ENCODE measurements around the gene DSP.

DNA sequence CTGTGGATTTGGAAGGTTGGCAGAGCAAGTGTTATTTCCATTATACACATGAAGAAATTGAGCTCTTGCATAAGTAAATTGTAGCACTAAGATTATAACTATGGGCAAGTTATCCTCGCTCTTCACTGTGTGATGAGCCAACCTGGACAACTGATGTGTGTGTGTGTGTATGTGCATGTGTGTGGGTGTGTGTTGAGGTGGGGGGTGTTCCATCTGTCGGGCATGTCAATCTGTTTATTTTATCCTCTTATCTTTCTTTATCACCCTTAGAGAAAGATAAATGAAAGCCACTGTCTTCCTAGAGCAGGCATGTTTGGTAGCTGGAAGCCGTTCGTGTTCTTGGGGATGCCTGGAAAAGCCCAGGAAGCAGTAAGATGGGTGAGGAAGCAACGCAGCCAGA, 3.0 kb upstream of the DSP start:
- TF ChIP-seq, protein P1, sequence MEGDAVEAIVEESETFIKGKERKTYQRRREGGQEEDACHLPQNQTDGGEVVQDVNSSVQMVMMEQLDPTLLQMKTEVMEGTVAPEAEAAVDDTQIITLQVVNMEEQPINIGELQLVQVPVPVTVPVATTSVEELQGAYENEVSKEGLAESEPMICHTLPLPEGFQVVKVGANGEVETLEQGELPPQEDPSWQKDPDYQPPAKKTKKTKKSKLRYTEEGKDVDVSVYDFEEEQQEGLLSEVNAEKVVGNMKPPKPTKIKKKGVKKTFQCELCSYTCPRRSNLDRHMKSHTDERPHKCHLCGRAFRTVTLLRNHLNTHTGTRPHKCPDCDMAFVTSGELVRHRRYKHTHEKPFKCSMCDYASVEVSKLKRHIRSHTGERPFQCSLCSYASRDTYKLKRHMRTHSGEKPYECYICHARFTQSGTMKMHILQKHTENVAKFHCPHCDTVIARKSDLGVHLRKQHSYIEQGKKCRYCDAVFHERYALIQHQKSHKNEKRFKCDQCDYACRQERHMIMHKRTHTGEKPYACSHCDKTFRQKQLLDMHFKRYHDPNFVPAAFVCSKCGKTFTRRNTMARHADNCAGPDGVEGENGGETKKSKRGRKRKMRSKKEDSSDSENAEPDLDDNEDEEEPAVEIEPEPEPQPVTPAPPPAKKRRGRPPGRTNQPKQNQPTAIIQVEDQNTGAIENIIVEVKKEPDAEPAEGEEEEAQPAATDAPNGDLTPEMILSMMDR (IDR thresholded peaks at IDR 0.05; ENCODE audit: low read depth, low read length) = no peak
- TF ChIP-seq EZH2phosphoT487 (IDR thresholded peaks at IDR 0.05; ENCODE audit: low read depth) = no peak

Measured in OCI-LY3 (cell line).